Mesenchymal stem cell (in vitro differentiated cells and primary cell): ENCODE results near the gene ACSS1.

Source experiments
- DNase-seq: peaks from one replicate; pipeline ENCODE4 v3.0.0-alpha.2; 2013
- H2AFZ ChIP-seq: one replicate; pipeline ENCODE4 v1.6.1; 2013; ENCODE audit warnings: low read depth, mild to moderate bottlenecking, control low read depth, inconsistent platforms, low read length, moderate library complexity
- H2AK5ac ChIP-seq: 2 replicates; pipeline ENCODE4 v1.6.1; 2013; ENCODE audit warnings: low read length, moderate library complexity, mild to moderate bottlenecking, inconsistent platforms; ENCODE audit not compliant: severe bottlenecking
- H2BK120ac ChIP-seq: one replicate; pipeline ENCODE4 v1.6.1; 2013; ENCODE audit warnings: low read depth, mild to moderate bottlenecking, inconsistent platforms, low read length, moderate library complexity
- H2BK12ac ChIP-seq, 2 experiments: one replicate each; pipeline ENCODE4 v1.6.1; 2013; ENCODE audit warnings: inconsistent platforms in 2 of 2, low read length in 2 of 2, mild to moderate bottlenecking in 2 of 2, moderate library complexity in 2 of 2, control low read depth in 1 of 2
- H2BK15ac ChIP-seq: one replicate; pipeline ENCODE4 v1.6.1; 2013; ENCODE audit warnings: mild to moderate bottlenecking, low read depth, inconsistent platforms; ENCODE audit not compliant: poor library complexity, severe bottlenecking
- H2BK5ac ChIP-seq: 2 replicates; pipeline ENCODE4 v1.6.1; 2013; ENCODE audit warnings: low read depth, mild to moderate bottlenecking, low read length, control low read depth, inconsistent platforms; ENCODE audit not compliant: poor library complexity, severe bottlenecking
- H3K14ac ChIP-seq, 2 experiments: one replicate each; pipeline ENCODE4 v1.6.1; 2013; ENCODE audit warnings: inconsistent platforms in 2 of 2, low read length in 2 of 2, control low read depth in 1 of 2, mild to moderate bottlenecking in 1 of 2, moderate library complexity in 1 of 2
- H3K18ac ChIP-seq, 2 experiments: one replicate each; pipeline ENCODE4 v1.6.1; 2013; ENCODE audit warnings: inconsistent platforms in 2 of 2, low read length in 2 of 2, control low read depth in 1 of 2, low read depth in 1 of 2, mild to moderate bottlenecking in 1 of 2
- H3K23ac ChIP-seq, 2 experiments: one replicate each; pipeline ENCODE4 v1.6.1; 2013; ENCODE audit warnings: inconsistent platforms in 2 of 2, low read length in 2 of 2, mild to moderate bottlenecking in 2 of 2, moderate library complexity in 2 of 2, control low read depth in 1 of 2
- H3K27ac ChIP-seq: 2 replicates; pipeline ENCODE4 v1.5.1; 2013; ENCODE audit warnings: mild to moderate bottlenecking, moderate library complexity, low read length, control low read depth, inconsistent platforms; ENCODE audit not compliant: poor library complexity, severe bottlenecking
- H3K27me3 ChIP-seq, 2 experiments: 2 replicates each; pipeline versions ENCODE4 v1.6.1 to v1.7.0; 2013; ENCODE audit warnings: low read length in 2 of 2, mild to moderate bottlenecking in 2 of 2, moderate library complexity in 2 of 2, control low read depth in 1 of 2, inconsistent platforms in 1 of 2; ENCODE audit not compliant: control insufficient read depth in 1 of 2, insufficient read depth in 1 of 2
- H3K36me3 ChIP-seq, 2 experiments: 2 replicates each; pipeline versions ENCODE4 v1.6.1 to v1.7.0; 2013; ENCODE audit warnings: low read length in 2 of 2, control low read depth in 1 of 2, inconsistent platforms in 1 of 2, low read depth in 1 of 2, mild to moderate bottlenecking in 1 of 2; ENCODE audit not compliant: insufficient read depth in 2 of 2, control insufficient read depth in 1 of 2
- H3K4ac ChIP-seq, 2 experiments: one replicate each; pipeline ENCODE4 v1.6.1; 2013; ENCODE audit warnings: inconsistent platforms in 2 of 2, low read length in 2 of 2, mild to moderate bottlenecking in 2 of 2, moderate library complexity in 2 of 2, control low read depth in 1 of 2, low read depth in 1 of 2
- H3K4me1 ChIP-seq: 2 replicates; pipeline ENCODE4 v1.6.1; 2013; ENCODE audit warnings: low read depth, low read length, control low read depth; ENCODE audit not compliant: control insufficient read depth, insufficient read depth
- H3K4me2 ChIP-seq: 2 replicates; pipeline ENCODE4 v1.6.1; 2013; ENCODE audit warnings: low read length, mild to moderate bottlenecking, inconsistent platforms; ENCODE audit not compliant: poor library complexity, severe bottlenecking
- H3K4me3 ChIP-seq, 2 experiments: 2 replicates each; pipeline versions ENCODE4 v1.5.1 to v1.7.0; 2013; ENCODE audit warnings: low read length in 2 of 2, mild to moderate bottlenecking in 2 of 2, control low read depth in 1 of 2, low read depth in 1 of 2; ENCODE audit not compliant: insufficient read depth in 1 of 2
- H3K79me1 ChIP-seq: replicated peaks from 2 replicates; pipeline ENCODE4 v1.6.1; 2013; ENCODE audit warnings: mild to moderate bottlenecking, control low read depth, low read length, inconsistent platforms; ENCODE audit not compliant: poor library complexity, severe bottlenecking
- H3K9ac ChIP-seq: 2 replicates; pipeline ENCODE4 v1.7.0; 2013; ENCODE audit warnings: mild to moderate bottlenecking, low read length, moderate library complexity
- H3K9me3 ChIP-seq: 2 replicates; pipeline ENCODE4 v1.7.0; 2013; ENCODE audit warnings: mild to moderate bottlenecking, low read length; ENCODE audit not compliant: control insufficient read depth
- H4K8ac ChIP-seq: one replicate; pipeline ENCODE4 v1.6.1; 2013; ENCODE audit warnings: inconsistent platforms, mild to moderate bottlenecking, low read length, moderate library complexity
- H4K91ac ChIP-seq: one replicate; pipeline ENCODE4 v1.6.1; 2013; ENCODE audit warnings: mild to moderate bottlenecking, low read length, inconsistent platforms
- WGBS: methylation state at CpG from one replicate; pipeline ENCODE4 v1.1.7; 2013; ENCODE audit warnings: mixed read lengths; 5-methylcytosine and 5-hydroxymethylcytosine counted together

Gene ACSS1

DNA sequence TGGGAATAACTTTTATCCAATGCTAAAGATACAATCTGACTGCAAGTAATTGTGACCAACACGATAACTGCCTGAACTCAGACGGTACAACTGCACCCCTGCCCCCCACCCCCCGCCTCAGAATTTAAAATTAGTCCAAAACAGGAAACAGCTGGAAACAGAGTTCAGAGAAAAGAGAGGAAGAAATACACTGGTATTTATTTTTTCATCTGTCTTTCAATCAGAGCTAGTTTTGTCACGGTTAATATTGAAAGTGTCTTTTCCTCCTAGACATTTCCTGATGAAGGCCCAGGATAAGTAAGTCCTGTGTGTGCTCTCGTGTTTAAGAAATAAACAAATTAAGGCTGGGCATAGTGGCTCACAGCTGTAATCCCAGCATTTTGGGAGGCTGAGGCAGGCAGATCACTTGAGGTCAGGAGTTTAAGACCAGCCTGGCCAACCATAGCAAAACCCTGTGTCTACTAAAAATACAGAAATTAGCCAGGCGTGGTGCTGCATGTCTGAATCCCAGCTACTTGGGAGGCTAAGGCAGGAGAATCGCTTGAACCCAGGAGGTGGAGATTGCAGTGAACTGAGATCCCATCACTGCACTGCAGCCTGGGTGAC, 21.5 kb downstream of the ACSS1 start:
- Histone ChIP-seq H4K91ac (no peak overlapping the region), H4K8ac (no peak overlapping the region), H3K27ac (no peak overlapping the region), H3K79me1 (no peaks in the 10 kb centered on the region), H3K27me3 (peaks cover 0 to 4% of the 10 kb centered on the region in 2 experiments), H3K4me2 (no peak overlapping the region), H3K4me1 (peaks cover 22% of the 10 kb centered on the region), H2BK120ac (no peak overlapping the region), H3K23ac (no peak overlapping the region), H2BK15ac (no peak overlapping the region), H2AFZ (no peak overlapping the region), H2AK5ac (no peak overlapping the region), H3K9ac (no peak overlapping the region), H3K4me3 (no peak overlapping the region), H3K18ac (no peak overlapping the region), H3K9me3 (no peaks in the 10 kb centered on the region), H3K36me3 (peaks cover 0 to 4% of the 10 kb centered on the region in 2 experiments), H3K14ac (no peak overlapping the region), H2BK12ac (no peak overlapping the region), H3K4ac (no peak overlapping the region), H2BK5ac (no peak overlapping the region)
- 62% methylated on average over 6 of the region's 7 CpGs for WGBS
- DNase-seq: no peak

DNA sequence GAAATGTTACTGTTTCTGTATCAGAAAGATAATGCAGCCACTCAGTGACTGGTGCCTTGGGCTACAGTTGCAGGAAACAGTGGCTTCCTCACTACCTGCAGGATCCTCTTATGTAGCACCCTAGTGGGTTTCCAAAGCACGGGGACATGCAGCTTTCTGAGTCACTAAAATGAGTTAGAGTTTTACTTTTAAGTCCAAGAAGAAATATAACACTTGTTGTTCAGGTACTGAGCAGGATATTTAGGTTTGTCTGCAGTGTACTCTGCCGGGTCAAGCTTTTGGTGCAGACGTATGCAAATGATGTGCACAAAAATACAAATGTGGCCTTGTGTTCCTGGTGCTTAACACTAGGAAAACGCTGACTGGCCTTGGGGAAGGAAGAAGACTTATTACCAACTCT, 22.0 kb downstream of the ACSS1 start:
- no peak overlapping the region for H3K4me3 ChIP-seq
- H3K4me1 ChIP-seq: peaks cover 22% of the 10 kb centered on the region
- no peak overlapping the region for H2BK15ac ChIP-seq
- H3K4ac ChIP-seq: no peak overlapping the region
- H2AK5ac ChIP-seq: no peak overlapping the region
- no peak overlapping the region for H4K8ac ChIP-seq
- peaks cover 0 to 4% of the 10 kb centered on the region in 2 experiments for H3K27me3 ChIP-seq
- no peak overlapping the region for H3K18ac ChIP-seq
- no peak overlapping the region for H3K27ac ChIP-seq
- H2BK5ac ChIP-seq: no peak overlapping the region
- H4K91ac ChIP-seq: no peak overlapping the region
- no peak overlapping the region for H2AFZ ChIP-seq
- H3K79me1 ChIP-seq: no peaks in the 10 kb centered on the region
- no peak for DNase-seq
- H3K9ac ChIP-seq: no peak overlapping the region
- no peak overlapping the region for H2BK120ac ChIP-seq
- H3K36me3 ChIP-seq: peaks cover 0 to 4% of the 10 kb centered on the region in 2 experiments
- H3K23ac ChIP-seq: no peak overlapping the region
- H3K14ac ChIP-seq: no peak overlapping the region
- 73% methylated on average over 4 of the region's 4 CpGs for WGBS
- no peak overlapping the region for H3K4me2 ChIP-seq
- H3K9me3 ChIP-seq: no peaks in the 10 kb centered on the region
- H2BK12ac ChIP-seq: no peak overlapping the region

DNA sequence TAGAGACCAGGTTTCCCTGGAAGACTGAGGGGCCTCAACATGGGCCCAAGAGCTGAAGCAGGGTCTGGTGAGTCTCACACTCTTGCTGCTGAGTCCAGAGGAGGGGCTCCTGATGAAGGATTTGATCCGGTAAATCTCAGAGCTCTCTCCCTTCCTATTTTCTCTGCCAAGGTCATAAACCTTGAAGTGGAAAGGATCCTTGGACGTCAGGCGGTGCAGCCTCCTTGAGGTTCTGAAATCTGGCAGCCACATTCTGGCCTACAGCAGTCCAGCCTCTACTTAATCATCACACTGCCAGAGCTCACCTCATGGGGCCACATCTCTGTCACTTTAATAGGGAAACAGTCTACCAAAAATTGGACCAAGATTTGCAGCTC, 24.0 kb downstream of the ACSS1 start:
- 76% methylated on average over 3 of the region's 3 CpGs for whole genome bisulfite sequencing
- no peak overlapping the region for H2BK120ac ChIP-seq

DNA sequence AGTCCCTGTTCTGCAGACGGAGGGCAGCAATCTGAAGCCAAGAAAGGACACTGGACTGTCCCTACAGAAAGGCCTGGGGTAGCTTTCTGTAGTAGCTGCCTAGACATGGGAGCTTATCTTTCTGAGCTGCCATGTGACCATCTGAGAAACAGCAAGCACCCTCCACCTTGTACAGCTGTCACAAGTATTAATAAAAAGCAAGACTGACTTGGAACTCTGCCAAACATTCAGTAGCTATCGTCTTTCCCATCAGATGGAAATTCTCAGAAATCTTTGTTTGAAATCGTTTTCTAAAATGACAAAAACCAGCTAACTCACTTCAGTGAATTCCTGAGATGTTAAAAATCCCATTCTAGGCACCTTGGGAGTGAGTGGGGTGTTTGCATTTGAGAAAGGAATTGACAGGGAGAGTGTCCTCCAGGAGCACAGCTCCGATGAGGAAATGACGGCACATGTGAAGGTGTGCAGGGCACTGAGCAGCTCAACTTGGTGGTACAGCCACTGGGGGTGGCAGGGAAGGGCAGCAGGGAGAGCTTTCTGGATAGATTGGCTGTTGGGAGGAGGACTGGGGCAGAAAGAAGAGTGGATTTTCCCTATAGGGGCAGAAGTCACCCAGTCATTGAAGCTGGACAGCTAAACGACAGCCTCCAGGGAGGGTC, 24.5 kb downstream of the ACSS1 start:
- WGBS: 84% methylated on average over 5 of the region's 6 CpGs
- Histone ChIP-seq H2BK12ac (no peak overlapping the region), H3K14ac (no peak overlapping the region), H2BK5ac (no peak overlapping the region), H3K27ac (no peak overlapping the region), H3K4ac (no peak overlapping the region), H4K91ac (no peak overlapping the region), H3K4me1 (peaks cover 8% of the 10 kb centered on the region), H3K27me3 (peaks cover 0 to 4% of the 10 kb centered on the region in 2 experiments), H3K18ac (no peak overlapping the region), H3K36me3 (peaks cover 0 to 4% of the 10 kb centered on the region in 2 experiments), H3K9ac (no peak overlapping the region), H3K79me1 (no peaks in the 10 kb centered on the region), H2BK15ac (no peak overlapping the region), H3K4me2 (no peak overlapping the region), H2AK5ac (no peak overlapping the region), H4K8ac (no peak overlapping the region), H3K4me3 (no peak overlapping the region), H2AFZ (no peak overlapping the region), H3K9me3 (no peaks in the 10 kb centered on the region), H3K23ac (no peak overlapping the region), H2BK120ac (no peak overlapping the region)
- DNase-seq: no peak

More for the DNA sequence above, 24.0 kb downstream of the ACSS1 start:
- Histone ChIP-seq H3K4me3 (no peak overlapping the region), H3K4ac (no peak overlapping the region), H3K4me2 (no peak overlapping the region), H2AFZ (no peak overlapping the region), H3K14ac (no peak overlapping the region), H2AK5ac (no peak overlapping the region), H3K23ac (no peak overlapping the region), H3K9me3 (no peaks in the 10 kb centered on the region), H3K18ac (no peak overlapping the region), H2BK5ac (no peak overlapping the region), H2BK15ac (no peak overlapping the region), H4K8ac (no peak overlapping the region), H3K4me1 (peaks cover 13% of the 10 kb centered on the region), H3K27ac (no peak overlapping the region), H3K9ac (no peak overlapping the region), H4K91ac (no peak overlapping the region), H3K36me3 (peaks cover 0 to 8% of the 10 kb centered on the region in 2 experiments), H2BK12ac (no peak overlapping the region), H3K27me3 (peaks cover 0 to 4% of the 10 kb centered on the region in 2 experiments), H3K79me1 (no peaks in the 10 kb centered on the region)
- no peak for DNase-seq
